ENCODE results near the gene SLC10A2.
"Not testable (repeated sequence)": the region's sequence is repeated elsewhere in the genome, so short reads cannot be mapped to it uniquely, and the experiment has no call there.

The SLC10A2 gene

GRCh38 chr13:103066079-103066780, at the start of gene SLC10A2:
TSS of gene SLC10A2 (minus strand) at chr13:103066417. CDS start at chr13:103066249, 168 bp downstream.
- DNase-seq (ENCODE audit: low read depth) = no peak

GRCh38 chr13:103107580-103107979, 41.4 kb upstream of the SLC10A2 start:
- DNase-seq (ENCODE audit: low read depth) = no peak

- DNase-seq (ENCODE audit: low read depth) = no peak
These were observed 38.1 kb upstream of the SLC10A2 start for GRCh38 chr13:103104340-103104739.

DNA sequence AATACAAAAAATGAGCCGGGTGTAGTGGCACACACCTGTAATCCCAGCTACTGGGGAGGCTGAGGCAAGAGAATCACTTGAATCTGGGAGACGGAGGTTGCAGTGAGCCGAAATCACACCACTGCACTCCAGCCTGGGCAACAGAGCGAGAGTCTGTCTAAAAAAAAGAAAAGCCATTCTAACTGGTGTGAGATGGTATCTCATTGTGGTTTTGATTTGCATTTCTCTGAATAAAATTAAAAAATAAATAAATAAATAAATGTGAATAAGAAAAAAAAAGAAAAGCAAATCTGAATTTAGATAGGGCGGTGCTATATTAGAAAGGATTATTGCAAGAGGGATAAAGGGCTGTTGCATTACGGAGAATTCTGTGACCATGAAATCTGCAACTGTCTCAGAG, 37.2 kb upstream of the SLC10A2 start:
- DNase-seq (ENCODE audit: low read depth) = not testable (repeated sequence)

DNA sequence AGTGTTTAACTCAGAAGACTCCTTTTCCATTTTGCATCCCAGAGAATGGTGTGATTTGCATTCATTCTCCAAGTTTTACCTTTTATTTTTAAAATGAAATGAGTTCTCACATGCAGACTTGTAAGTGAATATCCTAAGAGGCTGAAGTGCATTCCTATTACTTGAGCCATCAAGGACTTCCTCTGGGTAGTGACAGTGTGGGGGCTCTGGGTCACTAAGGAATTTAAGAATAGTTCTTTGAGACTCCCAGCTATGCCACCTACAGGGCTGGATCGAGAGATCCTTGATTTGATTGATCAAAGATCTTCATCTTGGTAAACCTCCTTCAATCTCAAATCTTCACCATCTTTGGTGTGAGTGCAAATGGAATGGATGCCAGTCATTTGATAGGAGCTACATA, 36.3 kb upstream of the SLC10A2 start:
- peak; percentile 0 for DNase-seq (ENCODE audit: low read depth)

GRCh38 chr13:103101901-103102300, 35.7 kb upstream of the SLC10A2 start:
- DNase-seq (ENCODE audit: low read depth) = no peak

DNA sequence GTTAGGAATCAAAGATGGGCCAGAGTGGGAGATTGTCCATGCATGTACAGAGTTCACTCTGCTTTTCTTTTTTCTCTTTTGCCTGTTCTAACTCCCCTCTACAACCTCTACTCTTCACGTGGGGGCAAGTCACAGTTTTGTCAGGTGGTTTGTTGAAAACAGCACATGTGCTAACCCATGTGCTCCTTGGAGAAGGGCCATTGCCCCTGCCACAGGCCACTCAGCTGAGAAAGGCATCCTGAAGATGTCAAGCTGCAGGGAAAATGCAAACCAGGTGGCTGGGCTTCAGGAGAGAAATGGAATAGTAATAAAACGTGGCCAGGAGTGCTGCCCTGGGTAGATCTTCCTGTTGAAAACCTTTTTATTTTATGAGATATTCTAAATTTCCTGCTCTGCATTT, 35.3 kb upstream of the SLC10A2 start:
- no peak for DNase-seq (ENCODE audit: low read depth)

DNA sequence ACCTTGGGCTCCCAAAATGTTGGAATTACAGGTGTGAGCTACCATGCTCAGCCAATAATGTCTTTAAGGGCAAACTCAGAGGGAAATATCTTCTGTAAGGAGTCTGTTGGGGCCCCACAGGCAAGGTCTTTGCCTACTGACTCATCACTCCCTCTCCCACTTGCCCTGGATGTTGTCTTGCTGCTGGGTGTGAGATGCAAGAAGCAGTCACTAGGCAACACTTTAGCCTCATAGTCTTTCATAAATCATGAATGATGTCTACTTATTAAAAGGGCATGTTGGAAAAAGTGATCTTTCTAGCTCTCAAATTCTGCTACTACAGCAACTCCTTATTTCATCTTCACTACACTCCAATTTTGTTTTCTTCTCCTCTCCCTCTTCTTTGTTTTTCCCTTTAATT, 34.6 kb upstream of the SLC10A2 start:
- DNase-seq (ENCODE audit: low read depth) = peak; percentile 5

DNA sequence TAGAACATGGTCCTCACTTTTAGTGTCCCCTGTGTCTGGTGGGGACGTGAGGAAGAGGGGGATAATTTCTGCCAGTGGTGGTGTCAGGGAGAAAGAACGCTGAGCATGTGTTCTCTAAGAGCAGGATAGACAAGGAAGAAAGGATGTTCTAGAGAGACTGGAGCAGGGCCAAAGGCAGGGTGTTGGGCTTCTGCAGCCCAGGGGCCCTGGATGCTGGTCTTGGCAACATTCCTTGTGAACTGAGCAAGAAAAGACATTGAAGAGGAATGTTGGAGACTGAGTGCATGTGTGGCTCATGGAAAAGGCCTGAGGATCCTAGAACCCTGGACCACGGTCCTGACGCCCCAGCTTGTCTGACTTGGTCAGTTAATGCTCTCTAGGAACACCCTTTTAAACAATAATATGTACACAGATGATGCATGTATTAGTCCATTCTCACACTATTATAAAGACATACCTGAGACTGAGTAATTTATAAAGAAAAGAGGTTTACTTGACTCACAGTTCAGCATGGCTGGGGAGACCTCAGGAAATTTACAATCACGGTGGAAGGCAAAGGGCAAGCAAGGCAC, 33.6 kb upstream of the SLC10A2 start:
- DNase-seq (ENCODE audit: low read depth) = no peak

- DNase-seq (ENCODE audit: low read depth) = no peak
These were observed 32.3 kb upstream of the SLC10A2 start for GRCh38 chr13:103098535-103098934.

DNA sequence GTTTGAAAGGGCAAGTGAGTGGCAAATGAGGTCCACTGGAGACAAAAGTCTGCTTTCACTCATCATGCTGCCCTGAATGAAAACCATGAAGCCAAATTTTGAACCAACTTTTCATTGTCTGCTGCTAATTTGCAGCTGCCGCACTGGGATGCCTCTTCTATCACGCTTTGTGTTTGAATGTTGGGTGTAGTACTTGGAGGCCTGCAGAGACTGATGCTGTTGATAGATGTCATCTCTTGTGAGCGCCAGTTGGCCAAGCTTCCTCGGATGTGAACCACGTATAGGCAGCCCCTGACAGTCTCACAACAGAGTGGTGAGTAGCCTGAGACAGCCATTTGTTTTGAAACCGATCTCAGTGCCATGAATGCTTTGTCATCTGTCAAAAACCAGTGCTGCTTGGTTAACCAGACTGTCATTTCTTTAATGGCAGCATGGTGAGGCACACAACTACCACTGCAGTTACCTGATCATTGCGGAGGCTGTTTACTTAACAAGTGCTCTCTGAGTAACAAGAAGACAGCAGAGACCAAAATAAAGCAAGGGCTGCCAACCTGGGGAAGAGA, 31.2 kb upstream of the SLC10A2 start:
- DNase-seq (ENCODE audit: low read depth) = no peak

GRCh38 chr13:103093649-103094048, 27.4 kb upstream of the SLC10A2 start:
- DNase-seq (ENCODE audit: low read depth) = not testable (repeated sequence)

GRCh38 chr13:103087275-103087674, 21.1 kb upstream of the SLC10A2 start:
- no peak for DNase-seq (ENCODE audit: low read depth)

DNA sequence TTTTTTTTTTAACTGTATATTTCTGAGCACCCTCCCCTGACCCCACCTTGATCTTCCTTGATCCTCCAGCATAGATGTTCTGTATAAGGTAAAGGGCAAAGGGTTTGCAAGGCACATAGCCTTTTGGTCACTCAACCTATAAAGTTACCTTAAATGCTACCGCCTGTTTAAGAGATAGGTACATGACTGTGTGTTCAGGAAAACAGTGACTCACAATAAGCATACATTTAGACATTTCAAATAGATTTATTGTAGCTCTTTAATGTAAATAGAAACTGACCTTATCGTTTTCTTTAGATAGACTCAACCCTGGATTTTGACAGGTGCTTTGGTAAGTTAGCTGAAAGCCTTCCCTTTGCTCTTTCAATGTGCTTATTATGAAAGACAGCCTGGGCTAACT, 15.2 kb upstream of the SLC10A2 start:
- no peak for DNase-seq (ENCODE audit: low read depth)

DNA sequence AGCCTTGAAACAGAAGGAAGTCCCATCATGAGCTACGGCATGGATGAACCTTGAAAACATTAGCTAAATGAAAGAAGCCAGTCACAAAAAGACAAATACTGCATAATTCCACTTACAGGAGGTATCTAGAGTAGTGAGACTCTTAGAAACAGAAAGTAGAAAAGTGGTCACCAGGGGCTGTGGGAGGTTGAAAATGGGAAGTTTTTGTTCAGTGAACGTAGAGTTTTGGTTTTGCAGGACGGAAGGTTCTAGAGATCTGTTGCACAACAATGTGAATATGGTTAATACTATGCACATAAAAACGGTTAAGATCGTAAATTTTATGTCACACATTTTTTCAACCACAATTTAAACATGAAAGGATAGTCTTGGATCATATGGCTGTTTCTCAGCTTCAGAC, 11.9 kb upstream of the SLC10A2 start:
- DNase-seq (ENCODE audit: low read depth) = no peak

GRCh38 chr13:103068836-103069235, 2.6 kb upstream of the SLC10A2 start:
- no peak for DNase-seq (ENCODE audit: low read depth)

DNA sequence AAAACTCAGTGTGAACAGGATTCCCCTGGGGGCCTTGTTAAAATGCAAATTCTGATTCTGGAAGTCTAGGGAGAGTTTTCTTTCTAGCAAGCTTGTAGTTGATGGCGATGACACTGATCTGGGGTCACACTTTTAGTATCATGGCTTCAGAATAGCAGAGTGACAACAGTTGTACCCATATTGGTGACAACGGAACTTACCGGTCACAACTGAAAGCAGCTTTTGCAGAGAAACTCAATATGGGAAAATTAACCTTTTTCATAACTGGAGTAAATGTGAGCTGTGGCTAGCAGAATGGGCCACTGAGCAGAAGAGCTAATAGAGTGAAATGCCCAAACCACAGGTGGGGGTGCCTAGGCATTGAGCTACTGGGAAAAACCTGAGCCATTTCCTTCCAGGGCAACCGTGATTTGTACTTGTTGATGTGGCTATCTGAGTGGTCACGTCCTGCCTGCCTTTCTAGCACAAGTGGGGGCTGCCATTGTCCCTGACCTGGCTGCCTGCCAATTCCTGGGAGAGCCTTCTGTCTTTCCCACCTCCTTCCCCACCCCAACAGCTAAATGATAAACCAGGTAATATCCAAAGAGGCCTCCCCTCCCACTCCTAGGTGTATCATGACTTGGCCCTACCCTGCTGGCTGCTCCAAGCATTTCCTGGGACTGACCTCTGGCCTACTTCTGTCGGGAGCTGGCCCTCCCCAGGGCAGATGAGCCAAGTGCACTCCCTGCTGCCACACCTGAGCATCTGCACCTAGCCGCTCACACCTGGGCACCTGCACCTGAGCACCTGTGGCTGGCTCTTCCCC, 1.7 kb upstream of the SLC10A2 start:
- DNase-seq (ENCODE audit: low read depth) = no peak

DNA sequence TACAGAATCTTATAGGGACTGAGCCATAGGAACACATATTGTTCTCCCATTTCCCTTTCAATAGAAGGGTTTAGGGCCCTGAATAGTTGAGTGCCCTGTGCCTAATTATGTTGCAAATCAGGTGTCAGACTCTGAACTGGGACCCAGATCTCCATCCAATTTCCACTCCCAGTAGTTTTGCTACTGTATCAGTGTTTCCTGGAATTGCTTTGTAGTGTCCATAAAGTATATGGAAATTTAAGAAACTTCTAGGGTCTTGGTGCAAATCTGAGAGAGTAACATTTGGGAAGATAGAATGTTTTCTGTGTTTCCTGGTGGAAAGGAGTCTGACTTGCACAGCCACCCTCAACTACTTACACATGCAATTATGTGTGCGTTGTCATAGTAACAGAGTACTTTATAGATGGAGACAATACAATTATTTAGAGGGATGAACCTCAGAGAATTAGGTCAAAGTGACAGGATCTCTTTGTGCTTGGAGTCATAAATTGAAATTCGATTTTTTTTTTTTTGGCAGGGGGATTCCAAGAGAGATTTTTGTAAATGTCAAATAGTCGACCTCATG, 646 bp upstream of the SLC10A2 start:
- DNase-seq (ENCODE audit: low read depth) = no peak

DNA sequence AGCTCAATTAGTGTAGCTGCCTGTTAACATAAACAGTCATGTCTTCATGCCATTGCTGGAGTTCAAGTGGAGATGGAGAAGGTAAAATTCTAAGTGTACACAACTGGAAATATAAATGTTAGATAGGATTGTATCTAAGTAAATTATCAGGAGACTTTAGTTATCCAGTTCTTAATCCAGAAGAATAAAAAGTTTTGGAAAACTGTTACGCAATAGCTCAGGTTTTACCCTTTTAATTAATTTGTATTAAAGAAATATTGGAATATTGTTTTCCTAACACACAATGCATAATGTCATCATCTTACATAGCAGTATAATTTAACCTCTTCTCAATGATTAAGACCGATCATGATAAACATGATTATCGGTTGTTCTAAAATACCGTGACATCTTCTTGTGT, 2.8 kb downstream of the SLC10A2 start:
- no peak for DNase-seq (ENCODE audit: low read depth)

DNA sequence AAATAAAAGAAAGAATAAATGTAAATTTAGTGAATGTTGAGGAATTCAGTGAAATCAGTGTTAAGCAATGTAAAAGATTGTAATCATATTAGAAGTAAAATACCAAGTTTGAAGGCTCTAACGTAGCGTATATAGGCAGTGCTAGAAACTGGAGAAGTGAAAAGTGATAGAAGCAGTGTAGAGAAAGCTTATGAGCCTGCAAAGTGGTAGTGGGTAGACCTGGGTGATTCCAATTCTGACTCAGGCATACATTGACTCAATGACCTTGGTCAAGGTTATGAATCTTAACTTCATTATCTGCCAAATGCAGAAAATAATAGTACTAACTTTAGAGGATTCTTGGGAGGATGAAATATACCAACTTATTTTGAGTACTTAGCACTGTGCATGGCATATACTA, 4.1 kb downstream of the SLC10A2 start:
- no peak for DNase-seq (ENCODE audit: low read depth)

DNA sequence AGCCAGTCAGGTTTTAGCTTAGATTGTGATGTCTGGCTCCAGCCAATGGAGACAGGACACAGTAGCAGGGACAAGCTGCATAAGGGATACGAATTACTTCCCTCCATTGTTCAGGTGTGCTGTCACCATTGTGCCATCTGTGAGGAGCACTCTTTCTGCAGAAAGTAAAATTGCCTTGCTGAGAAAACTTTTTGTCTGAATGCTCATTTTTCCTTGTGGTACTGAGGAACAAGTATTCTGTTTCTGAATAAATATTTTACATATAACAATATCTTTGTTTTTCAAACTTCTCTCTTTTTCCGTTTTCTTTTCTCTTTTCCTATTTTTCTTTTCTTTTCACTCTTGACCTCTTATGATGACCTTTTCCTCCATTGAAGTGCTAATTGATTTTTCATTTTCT, 10.2 kb downstream of the SLC10A2 start:
- DNase-seq (ENCODE audit: low read depth) = no peak

DNA sequence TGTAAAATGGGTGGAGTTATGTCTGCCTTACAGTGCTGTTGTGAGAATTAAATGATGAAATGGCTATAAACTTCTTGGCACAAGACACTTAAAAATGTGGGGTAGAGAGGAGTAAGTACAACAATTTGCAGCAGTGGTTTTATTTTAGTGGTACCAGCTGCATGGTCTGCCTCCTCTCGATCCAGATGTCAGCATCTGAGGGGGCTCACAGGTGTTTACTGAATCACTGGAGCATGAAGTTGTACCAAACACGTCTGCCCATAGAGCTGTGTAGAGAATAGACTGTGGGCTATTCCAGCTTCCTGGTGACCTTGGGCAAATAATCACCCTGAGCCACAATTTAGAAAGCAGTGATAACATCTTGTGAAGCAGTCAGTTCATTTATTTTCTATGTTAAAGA, 11.1 kb downstream of the SLC10A2 start:
- DNase-seq (ENCODE audit: low read depth) = no peak

- DNase-seq (ENCODE audit: low read depth) = no peak
These were observed 19.5 kb downstream of the SLC10A2 start for GRCh38 chr13:103046676-103047075.
